ENCODE data around the gene BMPR1A.

The BMPR1A gene

GRCh38 chr10:86953747-86954680 is 197.6 kb downstream of the BMPR1A start:
- no peaks in the 10 kb centered on the region for H3K27me3 ChIP-seq (ENCODE audit: insufficient read depth, poor library complexity, severe bottlenecking)
- DNase-seq (ENCODE audit: low read depth in 1 of 2, low spot score in 1 of 2): no peak
- TF ChIP-seq, protein P1, sequence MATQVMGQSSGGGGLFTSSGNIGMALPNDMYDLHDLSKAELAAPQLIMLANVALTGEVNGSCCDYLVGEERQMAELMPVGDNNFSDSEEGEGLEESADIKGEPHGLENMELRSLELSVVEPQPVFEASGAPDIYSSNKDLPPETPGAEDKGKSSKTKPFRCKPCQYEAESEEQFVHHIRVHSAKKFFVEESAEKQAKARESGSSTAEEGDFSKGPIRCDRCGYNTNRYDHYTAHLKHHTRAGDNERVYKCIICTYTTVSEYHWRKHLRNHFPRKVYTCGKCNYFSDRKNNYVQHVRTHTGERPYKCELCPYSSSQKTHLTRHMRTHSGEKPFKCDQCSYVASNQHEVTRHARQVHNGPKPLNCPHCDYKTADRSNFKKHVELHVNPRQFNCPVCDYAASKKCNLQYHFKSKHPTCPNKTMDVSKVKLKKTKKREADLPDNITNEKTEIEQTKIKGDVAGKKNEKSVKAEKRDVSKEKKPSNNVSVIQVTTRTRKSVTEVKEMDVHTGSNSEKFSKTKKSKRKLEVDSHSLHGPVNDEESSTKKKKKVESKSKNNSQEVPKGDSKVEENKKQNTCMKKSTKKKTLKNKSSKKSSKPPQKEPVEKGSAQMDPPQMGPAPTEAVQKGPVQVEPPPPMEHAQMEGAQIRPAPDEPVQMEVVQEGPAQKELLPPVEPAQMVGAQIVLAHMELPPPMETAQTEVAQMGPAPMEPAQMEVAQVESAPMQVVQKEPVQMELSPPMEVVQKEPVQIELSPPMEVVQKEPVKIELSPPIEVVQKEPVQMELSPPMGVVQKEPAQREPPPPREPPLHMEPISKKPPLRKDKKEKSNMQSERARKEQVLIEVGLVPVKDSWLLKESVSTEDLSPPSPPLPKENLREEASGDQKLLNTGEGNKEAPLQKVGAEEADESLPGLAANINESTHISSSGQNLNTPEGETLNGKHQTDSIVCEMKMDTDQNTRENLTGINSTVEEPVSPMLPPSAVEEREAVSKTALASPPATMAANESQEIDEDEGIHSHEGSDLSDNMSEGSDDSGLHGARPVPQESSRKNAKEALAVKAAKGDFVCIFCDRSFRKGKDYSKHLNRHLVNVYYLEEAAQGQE (IDR thresholded peaks at IDR 0.05; ENCODE audit: insufficient replicate concordance, low read depth): no peak
- TF ChIP-seq SPI1 (IDR thresholded peaks at IDR 0.05; ENCODE audit: borderline replicate concordance, low read depth): no peak
- TF ChIP-seq POLR2AphosphoS5 (IDR thresholded peaks at IDR 0.05; ENCODE audit: low read depth): no peak
- no peak for TF ChIP-seq GABPA (IDR thresholded peaks at IDR 0.05; ENCODE audit: low read depth)
- no peak for TF ChIP-seq CTCF (IDR thresholded peaks at IDR 0.05; ENCODE audit: insufficient read depth, low read length)
- H3K27ac ChIP-seq (replicated peaks): no peak overlapping the region
- H3K4me3 ChIP-seq (replicated peaks; ENCODE audit: insufficient read depth, low read length): no peak overlapping the region

- Histone ChIP-seq H3K27me3 (ENCODE audit: insufficient read depth, poor library complexity, severe bottlenecking) (no peaks in the 10 kb centered on the region), H3K27ac (replicated peaks) (no peak overlapping the region), H3K4me3 (replicated peaks; ENCODE audit: insufficient read depth, low read length) (no peak overlapping the region)
- TF ChIP-seq, protein P1 (IDR thresholded peaks at IDR 0.05; ENCODE audit: insufficient replicate concordance, low read depth): no peak
- TF ChIP-seq CTCF (IDR thresholded peaks at IDR 0.05; ENCODE audit: insufficient read depth, low read length): no peak
- no peak for TF ChIP-seq GABPA (IDR thresholded peaks at IDR 0.05; ENCODE audit: low read depth)
- TF ChIP-seq POLR2AphosphoS5 (IDR thresholded peaks at IDR 0.05; ENCODE audit: low read depth): no peak
- TF ChIP-seq SPI1 (IDR thresholded peaks at IDR 0.05; ENCODE audit: borderline replicate concordance, low read depth): no peak
- DNase-seq (ENCODE audit: low read depth in 1 of 2, low spot score in 1 of 2): no peak
Observed at GRCh38 chr10:86954681-86955500, 198.5 kb downstream of the BMPR1A start.

GRCh38 chr10:86955501-86956194 is 199.2 kb downstream of the BMPR1A start:
- TF ChIP-seq CTCF (IDR thresholded peaks at IDR 0.05; ENCODE audit: insufficient read depth, low read length): no peak
- Histone ChIP-seq H3K4me3 (replicated peaks; ENCODE audit: insufficient read depth, low read length) (no peak overlapping the region), H3K27ac (replicated peaks) (no peak overlapping the region), H3K27me3 (ENCODE audit: insufficient read depth, poor library complexity, severe bottlenecking) (no peaks in the 10 kb centered on the region)
- no peak for DNase-seq (ENCODE audit: low read depth in 1 of 2, low spot score in 1 of 2)
